Stimulated activated effector memory CD8-positive, alpha-beta T cell treated with anti-CD3 and anti-CD28 coated beads, Interleukin-12 subunit alpha, Interleukin-12 subunit beta, amount 100 ng/mL, for 72 hours (primary cell): ENCODE measurements around the gene OTOS.

Experiments
- ATAC-seq: fragments of 150-1000 bp; cut with Tn5 transposase; 2 replicates; pipeline ENCODE4 v1.10.0; 2021
- DNase-seq, 2 donors: peaks; one replicate each; pipeline ENCODE4 v3.0.0; 2021 to 2022; ENCODE audit warnings: low spot score in 2 of 2
- H3K27ac Mint-ChIP-seq: one replicate; pipeline ENCODE4 v1.8.0; 2022; ENCODE audit warnings: mild to moderate bottlenecking, mixed read lengths
- H3K36me3 Mint-ChIP-seq: one replicate; pipeline ENCODE4 v1.8.0; 2022; ENCODE audit warnings: mild to moderate bottlenecking, mixed read lengths
- H3K4me1 Mint-ChIP-seq: one replicate; pipeline ENCODE4 v1.8.0; 2022; ENCODE audit warnings: mixed read lengths
- H3K4me3 Mint-ChIP-seq: one replicate; pipeline ENCODE4 v1.8.0; 2022; ENCODE audit warnings: mild to moderate bottlenecking, mixed read lengths
- H3K9me3 Mint-ChIP-seq: one replicate; pipeline ENCODE4 v1.8.0; 2022; ENCODE audit warnings: mixed read lengths

The OTOS gene

GRCh38 chr2:240127911-240128607, 12.4 kb downstream of the OTOS start:
- peaks cover 4% of the 10 kb centered on the region for H3K4me1 Mint-ChIP-seq
- ATAC-seq, result no peak
- H3K27ac Mint-ChIP-seq, result no peak overlapping the region
- peaks cover 48% of the 10 kb centered on the region for H3K36me3 Mint-ChIP-seq
- H3K9me3 Mint-ChIP-seq, result no peaks in the 10 kb centered on the region
- no peak for DNase-seq
- H3K4me3 Mint-ChIP-seq, result no peak overlapping the region

GRCh38 chr2:240127191-240127750, 13.2 kb downstream of the OTOS start:
- ATAC-seq, result no peak
- DNase-seq, result no peak
- H3K4me3 Mint-ChIP-seq, result no peak overlapping the region
- H3K27ac Mint-ChIP-seq, result no peak overlapping the region
- no peaks in the 10 kb centered on the region for H3K9me3 Mint-ChIP-seq
- H3K36me3 Mint-ChIP-seq, result peaks cover 41% of the 10 kb centered on the region
- peaks cover 4% of the 10 kb centered on the region for H3K4me1 Mint-ChIP-seq

GRCh38 chr2:240126731-240127130, 13.7 kb downstream of the OTOS start:
- no peak overlapping the region for H3K4me3 Mint-ChIP-seq
- H3K36me3 Mint-ChIP-seq, result peaks cover 35% of the 10 kb centered on the region
- DNase-seq (no peak), ATAC-seq (no peak)
- no peak overlapping the region for H3K27ac Mint-ChIP-seq
- no peaks in the 10 kb centered on the region for H3K9me3 Mint-ChIP-seq
- peaks cover 4% of the 10 kb centered on the region for H3K4me1 Mint-ChIP-seq

GRCh38 chr2:240125742-240126141, 14.7 kb downstream of the OTOS start:
- H3K27ac Mint-ChIP-seq, result no peak overlapping the region
- peaks cover 27% of the 10 kb centered on the region for H3K36me3 Mint-ChIP-seq
- H3K4me1 Mint-ChIP-seq, result no peaks in the 10 kb centered on the region
- ATAC-seq (no peak), DNase-seq (no peak)
- no peaks in the 10 kb centered on the region for H3K9me3 Mint-ChIP-seq
- H3K4me3 Mint-ChIP-seq, result no peak overlapping the region

GRCh38 chr2:240124651-240125030, 15.8 kb downstream of the OTOS start:
- H3K4me3 Mint-ChIP-seq, result no peak overlapping the region
- no peak overlapping the region for H3K27ac Mint-ChIP-seq
- no peaks in the 10 kb centered on the region for H3K9me3 Mint-ChIP-seq
- H3K4me1 Mint-ChIP-seq, result no peaks in the 10 kb centered on the region
- DNase-seq (no peak), ATAC-seq (no peak)
- peaks cover 16% of the 10 kb centered on the region for H3K36me3 Mint-ChIP-seq

- Mint-ChIP-seq H3K4me3 (no peak overlapping the region), H3K27ac (no peak overlapping the region), H3K4me1 (no peaks in the 10 kb centered on the region), H3K9me3 (no peaks in the 10 kb centered on the region), H3K36me3 (peaks cover 12% of the 10 kb centered on the region)
- DNase-seq (no peak), ATAC-seq (no peak)
Observed at GRCh38 chr2:240123821-240124650, 16.4 kb downstream of the OTOS start.

- DNase-seq (no peak), ATAC-seq (no peak)
- Mint-ChIP-seq H3K9me3 (no peaks in the 10 kb centered on the region), H3K36me3 (no peaks in the 10 kb centered on the region), H3K27ac (no peak overlapping the region), H3K4me3 (no peak overlapping the region), H3K4me1 (no peaks in the 10 kb centered on the region)
Observed at GRCh38 chr2:240121675-240122074, 18.8 kb downstream of the OTOS start.

GRCh38 chr2:240121190-240121589, 19.3 kb downstream of the OTOS start:
- Mint-ChIP-seq H3K36me3 (no peaks in the 10 kb centered on the region), H3K4me3 (no peak overlapping the region), H3K27ac (no peak overlapping the region), H3K4me1 (no peaks in the 10 kb centered on the region), H3K9me3 (no peaks in the 10 kb centered on the region)
- ATAC-seq (peak; percentile 43), DNase-seq (no peak)

- no peak overlapping the region for H3K27ac Mint-ChIP-seq
- no peak overlapping the region for H3K4me3 Mint-ChIP-seq
- ATAC-seq, result no peak
- DNase-seq, result no peak
- no peaks in the 10 kb centered on the region for H3K36me3 Mint-ChIP-seq
- no peaks in the 10 kb centered on the region for H3K9me3 Mint-ChIP-seq
- H3K4me1 Mint-ChIP-seq, result no peaks in the 10 kb centered on the region
Observed at GRCh38 chr2:240114233-240114632, 26.2 kb downstream of the OTOS start.

- Mint-ChIP-seq H3K4me1 (no peaks in the 10 kb centered on the region), H3K36me3 (no peaks in the 10 kb centered on the region), H3K9me3 (no peaks in the 10 kb centered on the region), H3K27ac (no peak overlapping the region), H3K4me3 (no peak overlapping the region)
- DNase-seq (no peak), ATAC-seq (no peak)
Observed at GRCh38 chr2:240112914-240113690, 27.4 kb downstream of the OTOS start.

GRCh38 chr2:240111253-240111652, 29.2 kb downstream of the OTOS start:
- Mint-ChIP-seq H3K4me1 (no peaks in the 10 kb centered on the region), H3K36me3 (no peaks in the 10 kb centered on the region), H3K4me3 (no peak overlapping the region), H3K9me3 (no peaks in the 10 kb centered on the region), H3K27ac (no peak overlapping the region)
- DNase-seq, result no peak
- no peak for ATAC-seq

- Mint-ChIP-seq H3K4me3 (no peak overlapping the region), H3K36me3 (no peaks in the 10 kb centered on the region), H3K4me1 (no peaks in the 10 kb centered on the region), H3K9me3 (no peaks in the 10 kb centered on the region), H3K27ac (no peak overlapping the region)
- peak; percentile 33 for ATAC-seq
- DNase-seq, result no peak
Observed at GRCh38 chr2:240109386-240109785, 31.1 kb downstream of the OTOS start.

- no peak overlapping the region for H3K4me3 Mint-ChIP-seq
- ATAC-seq, result no peak
- no peaks in the 10 kb centered on the region for H3K4me1 Mint-ChIP-seq
- no peak overlapping the region for H3K27ac Mint-ChIP-seq
- no peaks in the 10 kb centered on the region for H3K9me3 Mint-ChIP-seq
- H3K36me3 Mint-ChIP-seq, result no peaks in the 10 kb centered on the region
- DNase-seq, result no peak
Observed at GRCh38 chr2:240107477-240107796, 33.0 kb downstream of the OTOS start.

- Mint-ChIP-seq H3K36me3 (no peaks in the 10 kb centered on the region), H3K9me3 (no peaks in the 10 kb centered on the region), H3K27ac (no peak overlapping the region), H3K4me1 (no peaks in the 10 kb centered on the region), H3K4me3 (no peak overlapping the region)
- DNase-seq (no peak), ATAC-seq (no peak)
Observed at GRCh38 chr2:240106765-240107476, 33.5 kb downstream of the OTOS start.

- no peaks in the 10 kb centered on the region for H3K4me1 Mint-ChIP-seq
- DNase-seq (no peak), ATAC-seq (no peak)
- H3K4me3 Mint-ChIP-seq, result no peak overlapping the region
- no peaks in the 10 kb centered on the region for H3K9me3 Mint-ChIP-seq
- no peak overlapping the region for H3K27ac Mint-ChIP-seq
- no peaks in the 10 kb centered on the region for H3K36me3 Mint-ChIP-seq
Observed at GRCh38 chr2:240105982-240106381, 34.5 kb downstream of the OTOS start.
